ENCODE measurements around the gene MSH4. TPM values are rescaled to one million over a fixed set of nuclear protein-coding genes. Genes with fewer than 3 reads are reported as not detected.

The MSH4 gene
- total and polyA plus RNA-seq, 9 donors, result 0.09 to 0.65 (median 0.32) TPM

Other genes starting within 250 kb of the MSH4 start
- 0.27 TPM for gene SLC44A5, start 185.8 kb upstream of the MSH4 start, total RNA-seq
- 1 to 10 TPM in 1 of 8 donors, under 1 TPM in 7; 0.12 to 1.4 (median 0.19) TPM for gene SLC44A5, start 185.8 kb upstream of the MSH4 start, polyA plus RNA-seq (ENCODE audit: insufficient read depth in 1 of 8, insufficient read length in 8 of 8, low replicate concordance in 1 of 8)
- 59.8 TPM for gene ACADM, start 72.2 kb upstream of the MSH4 start, total RNA-seq
- 10 to 100 TPM; 50.4 to 65.8 (median 59.9) TPM for gene ACADM, start 72.2 kb upstream of the MSH4 start, polyA plus RNA-seq (ENCODE audit: insufficient read depth in 1 of 8, insufficient read length in 8 of 8, low replicate concordance in 1 of 8)
- gene RABGGTB, start 10.6 kb upstream of the MSH4 start, total RNA-seq, result 85.0 TPM
- 100 to 1,000 TPM in 1 of 8 donors, 10 to 100 TPM in 7; 71.6 to 101 (median 76.1) TPM for gene RABGGTB, start 10.6 kb upstream of the MSH4 start, polyA plus RNA-seq (ENCODE audit: insufficient read depth in 1 of 8, insufficient read length in 8 of 8, low replicate concordance in 1 of 8)
- gene ASB17, start 135.5 kb downstream of the MSH4 start, total RNA-seq, result not detected
- gene ASB17, start 135.5 kb downstream of the MSH4 start, polyA plus RNA-seq (ENCODE audit: insufficient read depth in 1 of 8, insufficient read length in 8 of 8, low replicate concordance in 1 of 8), result not detected

All from muscle of leg (tissue), 9 donors.